HG03045 (cell line): Measurements from ENCODE around the gene ST6GALNAC2.
"Not testable (repeated sequence)": the region's sequence is repeated elsewhere in the genome, so short reads cannot be mapped to it uniquely, and the experiment has no call there.

Experiments used
- ATAC-seq: cut with Tn5 transposase; IDR thresholded peaks from one replicate; pipeline ENCODE4 v1.9.1; 2021; ENCODE audit warnings: mild to moderate bottlenecking, moderate library complexity; ENCODE audit not compliant: unreplicated experiment

Gene ST6GALNAC2

DNA sequence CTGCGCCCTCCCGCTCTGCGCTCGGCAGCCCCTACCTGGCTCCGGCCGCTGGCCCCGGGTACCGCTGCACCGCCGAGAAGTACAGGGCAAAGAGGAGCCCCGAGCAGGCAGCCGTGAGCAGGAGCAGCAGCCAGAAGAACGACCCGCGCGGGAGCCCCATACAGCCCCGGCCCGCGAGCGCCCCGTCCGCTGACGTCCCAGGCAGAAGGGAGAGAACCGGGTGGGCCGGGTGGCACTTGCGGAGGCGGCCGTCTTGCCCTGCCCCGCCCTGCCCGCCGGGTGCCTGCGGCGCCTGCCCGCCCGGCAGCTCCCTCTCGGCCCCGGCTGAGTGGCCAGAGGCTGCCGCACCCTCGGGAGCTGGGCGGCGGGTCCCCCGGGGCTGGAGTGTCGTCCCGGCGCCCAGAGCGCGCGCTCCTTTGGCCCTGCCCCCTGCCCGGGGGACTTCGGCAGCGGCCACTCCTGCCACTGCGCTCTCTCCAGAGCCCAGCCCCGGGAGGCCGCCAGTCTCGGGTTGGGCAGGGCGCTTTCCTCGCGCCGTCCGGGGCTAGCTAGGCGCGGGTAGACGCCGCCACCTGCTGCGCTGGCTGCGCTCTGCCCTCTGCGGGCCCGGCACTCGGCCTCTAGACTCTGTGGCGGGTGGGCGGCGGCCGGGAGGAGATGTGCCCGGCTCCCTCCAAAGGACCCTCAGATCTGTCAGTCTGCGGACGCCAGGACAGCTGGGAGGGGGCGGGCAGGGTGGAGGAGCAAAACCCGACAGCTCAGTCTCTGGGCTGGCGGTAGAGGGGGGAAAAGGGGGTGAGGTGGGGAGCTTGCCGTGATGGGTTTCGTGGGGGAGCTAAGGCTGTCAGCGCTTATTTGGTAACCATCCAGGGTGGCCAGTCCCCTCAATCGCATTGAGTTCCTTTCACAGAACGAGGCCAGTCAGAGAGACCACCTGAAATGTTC, at the start of gene ST6GALNAC2:
Gene ST6GALNAC2, minus strand, starts transcription at position 212 of the 945 bp plus-strand sequence. Its CDS starts 52 bp downstream, at position 160.
- no peak for ATAC-seq

DNA sequence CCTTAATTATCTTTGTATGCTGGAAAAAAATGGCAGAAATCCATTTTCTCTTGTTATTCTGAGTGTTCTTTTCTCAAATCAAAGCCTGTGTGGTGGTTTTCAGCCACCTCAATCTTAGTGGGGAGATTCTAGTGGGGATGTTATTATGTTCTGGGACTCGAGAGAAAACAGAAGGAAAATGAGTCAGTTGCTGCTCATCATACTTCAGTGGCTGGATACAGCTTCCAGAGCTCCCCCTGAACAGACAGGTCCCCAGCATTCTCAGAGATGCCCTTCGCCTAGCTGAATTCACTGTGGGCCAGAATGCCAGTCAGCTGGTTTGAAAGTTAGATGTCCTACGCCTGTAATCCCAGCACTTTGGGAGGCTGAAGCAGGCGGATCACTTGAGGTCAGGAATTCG, 49.4 kb upstream of the ST6GALNAC2 start:
- ATAC-seq, result no peak

- ATAC-seq, result no peak
Measured at GRCh38 chr17:76633628-76634328, 48.1 kb upstream of the ST6GALNAC2 start.

DNA sequence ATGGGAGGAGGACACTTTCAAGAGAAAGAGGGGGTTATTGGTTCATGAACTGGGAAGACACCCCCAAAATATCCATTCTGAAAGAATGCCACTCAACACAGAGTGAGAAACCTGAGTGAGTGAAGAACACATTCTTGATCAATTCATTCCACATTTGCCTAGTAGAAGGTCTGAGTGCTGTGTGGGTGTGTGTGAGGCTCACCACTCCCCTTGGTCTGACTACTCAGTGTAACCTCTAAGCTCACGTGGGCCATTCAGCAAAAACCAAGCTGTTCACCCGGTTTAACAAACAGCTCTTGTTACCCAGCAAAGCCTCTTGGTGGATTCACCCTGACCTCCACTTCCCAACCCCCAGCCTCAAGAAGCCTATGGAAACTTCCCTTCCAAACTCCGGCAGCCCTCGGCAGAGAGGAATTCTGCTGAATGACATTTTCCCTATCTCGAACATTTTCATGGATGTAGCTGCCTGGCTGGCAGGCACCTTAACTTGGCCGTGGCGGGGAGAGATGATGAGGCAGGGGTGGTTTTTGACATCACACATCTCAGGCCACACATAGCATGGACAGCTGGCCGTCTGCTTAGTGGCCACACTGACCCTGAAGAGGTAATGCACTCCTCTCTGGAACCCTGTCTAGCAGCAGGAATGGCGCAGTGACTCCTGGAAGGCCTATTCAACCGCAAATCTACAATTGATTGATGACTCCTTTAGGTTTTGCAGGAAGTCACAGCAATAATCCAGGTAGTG, 46.3 kb upstream of the ST6GALNAC2 start:
- no peak for ATAC-seq

DNA sequence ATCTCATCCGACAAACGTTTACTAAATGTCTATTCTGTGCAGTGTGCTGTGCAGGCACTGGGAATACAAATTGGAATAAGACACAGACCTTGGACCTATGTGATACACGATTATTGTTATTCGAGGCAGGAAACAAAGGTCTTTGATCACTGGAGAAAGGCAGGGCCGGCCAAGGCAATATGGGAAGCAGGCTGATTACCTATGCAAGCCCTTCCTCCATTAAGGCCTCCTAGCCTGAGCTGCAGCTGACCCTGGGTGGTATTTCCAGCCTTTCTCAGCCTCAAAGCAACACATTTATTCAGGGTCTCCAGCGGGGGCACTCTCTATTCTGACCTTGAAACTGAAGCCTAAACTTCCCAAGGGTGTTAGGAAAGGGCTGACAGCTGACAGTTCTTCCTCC, 44.5 kb upstream of the ST6GALNAC2 start:
- no peak for ATAC-seq

DNA sequence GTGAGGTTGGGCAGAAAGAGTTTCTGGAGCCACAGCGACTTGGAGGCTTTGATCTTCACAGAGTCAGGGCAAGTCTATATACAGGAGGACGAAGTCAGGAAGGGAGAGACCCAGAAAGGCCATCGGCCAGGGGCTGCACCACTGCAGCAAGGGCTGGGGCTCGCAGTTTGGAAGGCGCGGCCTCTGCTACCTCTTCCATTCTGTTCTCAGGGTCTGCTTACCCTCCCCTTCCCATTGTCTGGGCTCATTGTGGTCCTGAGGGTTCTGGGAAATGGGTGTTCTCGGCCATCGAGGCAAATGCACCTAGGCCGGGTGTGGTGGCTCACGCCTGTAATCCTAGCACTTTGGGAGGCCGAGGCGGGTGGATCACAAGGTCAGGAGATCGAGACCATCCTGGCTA, 41.9 kb upstream of the ST6GALNAC2 start:
- no peak for ATAC-seq

GRCh38 chr17:76626442-76626841, 40.8 kb upstream of the ST6GALNAC2 start:
- no peak for ATAC-seq

- no peak for ATAC-seq
Measured at GRCh38 chr17:76625496-76625895, 39.8 kb upstream of the ST6GALNAC2 start.

DNA sequence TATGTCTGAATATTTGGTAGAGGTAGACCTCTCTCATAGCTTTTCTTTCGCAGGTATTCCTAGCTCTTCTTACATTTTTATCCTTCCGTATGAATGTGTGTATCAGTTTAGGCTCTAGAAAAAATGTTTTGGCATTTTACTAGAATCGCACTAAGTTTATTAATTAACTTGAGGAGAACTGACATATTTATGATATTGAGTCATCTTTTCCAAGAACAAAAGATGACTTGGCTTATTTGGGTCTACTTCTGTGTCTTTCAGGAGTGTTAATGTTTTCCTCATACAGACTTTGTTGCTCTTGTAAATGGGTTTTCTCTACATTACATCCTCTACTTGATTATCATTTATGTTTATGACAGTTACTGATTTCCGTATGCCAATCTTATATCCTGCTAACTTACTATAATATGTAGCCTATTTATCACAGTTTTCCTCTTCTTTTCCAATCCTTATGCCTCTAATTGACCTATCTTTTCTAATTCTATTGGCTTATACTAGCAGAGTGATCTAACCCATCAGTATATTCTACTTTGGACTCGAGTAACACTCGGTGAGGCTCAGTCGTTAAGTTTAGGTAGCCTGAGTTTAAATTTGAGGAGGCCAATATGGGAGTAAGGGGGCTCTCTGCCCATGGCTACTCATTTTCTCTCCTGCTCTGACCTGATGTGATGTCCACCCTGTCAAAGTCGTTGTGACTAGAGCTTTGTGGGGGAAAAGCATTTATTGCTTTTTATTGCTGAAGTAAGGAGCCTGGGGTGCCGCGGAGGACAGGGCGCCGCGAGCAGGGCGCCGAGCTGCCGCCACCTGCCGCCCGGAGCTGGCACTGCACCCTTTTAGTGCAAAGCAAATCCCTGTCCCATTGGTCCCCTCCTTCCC, 37.8 kb upstream of the ST6GALNAC2 start:
- no peak for ATAC-seq

DNA sequence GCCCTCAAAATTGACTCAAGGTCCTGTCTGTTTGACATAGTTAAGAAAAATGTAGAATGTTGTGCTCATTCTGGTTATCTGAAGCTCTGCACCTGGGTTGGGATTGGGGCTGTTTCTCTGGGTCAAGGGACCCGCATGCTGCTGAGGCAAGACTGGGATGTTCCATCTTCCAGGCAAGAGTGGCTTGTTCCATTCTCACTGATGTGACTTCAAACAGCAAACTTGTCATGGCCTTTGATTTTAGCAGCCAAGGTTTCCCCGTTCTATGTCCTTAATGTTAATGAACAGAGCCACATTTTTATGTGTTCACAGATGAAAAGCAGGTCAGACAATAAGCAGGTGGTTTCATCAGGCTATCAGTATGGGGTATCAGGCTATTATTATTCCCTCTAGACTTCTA, 32.2 kb upstream of the ST6GALNAC2 start:
- ATAC-seq, result no peak

DNA sequence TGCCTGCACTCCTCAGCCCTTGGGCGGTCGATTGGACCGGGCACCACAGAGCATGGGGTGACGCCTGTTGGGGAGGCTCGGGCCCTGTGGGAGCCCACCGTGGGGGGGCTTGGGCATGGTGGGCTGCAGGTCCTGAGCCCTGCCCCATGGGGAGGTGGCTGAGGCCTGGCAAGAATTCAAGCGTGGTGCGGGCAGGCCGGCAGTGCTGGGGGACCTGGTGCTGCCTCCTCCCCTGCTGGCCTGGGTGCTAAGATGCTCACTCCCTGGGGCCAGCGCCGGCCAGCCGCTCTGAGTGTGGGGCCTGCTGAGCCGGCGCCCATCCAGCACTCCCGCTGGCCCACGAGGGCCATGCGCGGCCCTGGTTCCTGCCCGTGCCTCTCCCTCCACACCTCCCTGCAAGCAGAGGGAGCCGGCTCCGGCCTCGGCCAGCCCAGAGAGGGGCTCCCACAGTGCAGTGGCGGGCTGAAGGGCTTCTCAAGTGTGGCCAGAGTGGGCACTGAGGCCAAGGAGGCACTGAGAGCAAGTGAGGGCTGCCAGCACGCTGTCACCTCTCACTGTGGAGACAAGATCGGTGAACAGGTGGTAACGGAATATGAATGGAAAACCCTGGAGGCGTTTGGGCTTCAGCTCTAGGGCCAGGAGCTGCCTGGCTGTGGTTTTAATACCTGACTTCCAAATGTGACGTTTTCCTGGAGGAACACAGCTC, 29.4 kb upstream of the ST6GALNAC2 start:
- no peak for ATAC-seq

GRCh38 chr17:76614064-76614759, 28.6 kb upstream of the ST6GALNAC2 start:
- not testable (repeated sequence) for ATAC-seq

GRCh38 chr17:76612977-76613851, 27.6 kb upstream of the ST6GALNAC2 start:
- ATAC-seq, result no peak

GRCh38 chr17:76612465-76612864, 26.8 kb upstream of the ST6GALNAC2 start:
- ATAC-seq, result no peak

- ATAC-seq, result no peak
Measured at GRCh38 chr17:76611758-76612157, 26.1 kb upstream of the ST6GALNAC2 start.

- ATAC-seq, result not testable (repeated sequence)
Measured at GRCh38 chr17:76611080-76611749, 25.6 kb upstream of the ST6GALNAC2 start.

GRCh38 chr17:76606685-76607084, 21.0 kb upstream of the ST6GALNAC2 start:
- ATAC-seq, result not testable (repeated sequence)

DNA sequence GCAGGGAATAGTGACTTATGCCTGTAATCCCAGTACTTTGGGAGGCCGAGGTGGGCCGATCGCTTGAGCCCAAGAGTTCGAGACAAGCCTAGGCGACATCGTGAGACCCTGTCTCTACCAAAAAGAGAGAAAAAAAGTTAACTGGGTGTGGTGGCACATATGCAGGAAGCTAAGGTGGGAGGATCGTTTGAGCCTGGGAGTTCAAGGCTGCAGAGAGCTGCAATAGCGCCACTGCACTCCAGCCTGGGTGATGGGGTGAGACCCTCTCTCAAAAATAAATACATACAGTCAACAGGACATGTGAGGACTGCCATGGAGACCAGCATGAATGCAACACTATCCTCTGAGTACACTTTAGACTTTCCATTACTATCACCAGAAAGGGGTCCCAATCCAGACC, 15.4 kb upstream of the ST6GALNAC2 start:
- no peak for ATAC-seq
